HepG2 (cell line): Measurements from ENCODE around the gene FRK. TPM values are rescaled to one million over a fixed set of nuclear protein-coding genes. Genes with fewer than 3 reads are reported as not detected.
A peak's percentile ranks its signal among the peaks of the same experiment; 100 is the strongest.

ENCODE experiments used
- ATF7 ChIP-seq, 2 experiments: fragments of 450-650 bp in 1 of 2; sonication (generic) in 1 of 2; formaldehyde crosslinking in 1 of 2; IDR thresholded peaks; 2 replicates each; pipeline versions ENCODE4 v1.4.0 to v1.6.1; 2016 to 2020; ENCODE audit warnings: antibody characterized with exemption in 1 of 2, mild to moderate bottlenecking in 1 of 2, missing genetic modification reagents in 1 of 2
- CCDC6 ChIP-seq: sonication (generic); formaldehyde crosslinking; IDR thresholded peaks from 2 replicates; pipeline ENCODE4 v1.8.1; 2022; ENCODE audit warnings: mild to moderate bottlenecking, missing genetic modification reagents, moderate library complexity
- CEBPG ChIP-seq: IDR thresholded peaks from 2 replicates; pipeline ENCODE4 v1.6.1; 2016
- DNMT3B ChIP-seq: conservative IDR thresholded peaks from 2 replicates; pipeline ENCODE4 v1.6.1; 2016; ENCODE audit warnings: missing biosample characterization, control low read depth
- HMGXB4 ChIP-seq, 2 experiments: sonication (generic) in 1 of 2; formaldehyde crosslinking in 1 of 2; IDR thresholded peaks; 2 replicates each; pipeline versions ENCODE4 v1.4.0 to v1.6.1; 2018 to 2020; ENCODE audit warnings: missing genetic modification reagents in 2 of 2, borderline replicate concordance in 1 of 2, low read depth in 1 of 2, mild to moderate bottlenecking in 1 of 2, missing biosample characterization in 1 of 2
- MED8 ChIP-seq: sonication (generic); formaldehyde crosslinking; IDR thresholded peaks from 2 replicates; pipeline ENCODE4 v1.8.1; 2023; ENCODE audit warnings: mild to moderate bottlenecking, missing genetic modification reagents; ENCODE audit not compliant: insufficient replicate concordance
- NFIB ChIP-seq: sonication (generic); formaldehyde crosslinking; IDR thresholded peaks from 2 replicates; pipeline ENCODE4 v1.9.0; 2021; ENCODE audit warnings: missing genetic modification reagents, mild to moderate bottlenecking, borderline replicate concordance
- NONO ChIP-seq, 2 experiments: fragments of 450-650 bp in 1 of 2; sonication (generic) in 1 of 2; formaldehyde crosslinking in 1 of 2; IDR thresholded peaks in 1 of 2; conservative IDR thresholded peaks in 1 of 2; 2 replicates each; pipeline versions ENCODE4 v1.6.1 to v1.8.0; 2017 to 2022; ENCODE audit warnings: mild to moderate bottlenecking in 1 of 2, missing genetic modification reagents in 1 of 2, moderate library complexity in 1 of 2
- PRDM4 ChIP-seq: sonication (generic); formaldehyde crosslinking; IDR thresholded peaks from 2 replicates; pipeline ENCODE4 v1.9.0; 2021; ENCODE audit warnings: missing genetic modification reagents, borderline replicate concordance
- RCOR2 ChIP-seq: IDR thresholded peaks from 2 replicates; pipeline ENCODE4 v1.6.1; 2016; ENCODE audit warnings: missing biosample characterization, missing genetic modification reagents
- SNRNP70 ChIP-seq: fragments of 200-400 bp; formaldehyde crosslinking; IDR thresholded peaks from 2 replicates; pipeline ENCODE4 v1.6.1; 2017; ENCODE audit warnings: mild to moderate bottlenecking, low read depth, low read length, moderate library complexity
- SP2 ChIP-seq: sonication (generic); formaldehyde crosslinking; IDR thresholded peaks from 2 replicates; pipeline ENCODE4 v1.5.1; 2020; ENCODE audit warnings: mild to moderate bottlenecking, missing genetic modification reagents
- STAG1 ChIP-seq: sonication (generic); formaldehyde crosslinking; IDR thresholded peaks from 2 replicates; pipeline ENCODE4 v1.4.0; 2020; ENCODE audit warnings: missing genetic modification reagents
- ZBTB3 ChIP-seq: sonication (generic); formaldehyde crosslinking; IDR thresholded peaks from 2 replicates; pipeline ENCODE4 v1.4.0; 2020; ENCODE audit warnings: low read depth, mild to moderate bottlenecking, moderate library complexity, missing genetic modification reagents, borderline replicate concordance
- ZBTB33 ChIP-seq: sonication (generic); formaldehyde crosslinking; IDR thresholded peaks from 2 replicates; pipeline ENCODE4 v1.4.0; 2020; ENCODE audit warnings: missing genetic modification reagents
- ZBTB7B ChIP-seq: sonication (generic); formaldehyde crosslinking; IDR thresholded peaks from 2 replicates; pipeline ENCODE4 v1.4.0; 2020; ENCODE audit warnings: missing genetic modification reagents
- ZNF235 ChIP-seq: sonication (generic); formaldehyde crosslinking; IDR thresholded peaks from 2 replicates; pipeline ENCODE4 v1.8.1; 2023; ENCODE audit warnings: mild to moderate bottlenecking, missing genetic modification reagents, borderline replicate concordance
- ZNF3 ChIP-seq: IDR thresholded peaks from 2 replicates; pipeline ENCODE4 v1.7.0; 2017; ENCODE audit warnings: inconsistent platforms
- ZNF44 ChIP-seq: sonication (generic); formaldehyde crosslinking; IDR thresholded peaks from 2 replicates; pipeline ENCODE4 v1.5.1; 2020; ENCODE audit warnings: mild to moderate bottlenecking, missing genetic modification reagents
- ZNF577 ChIP-seq: sonication (generic); formaldehyde crosslinking; IDR thresholded peaks from 2 replicates; pipeline ENCODE4 v1.4.0; 2020; ENCODE audit warnings: mild to moderate bottlenecking, low read depth, missing genetic modification reagents, borderline replicate concordance
- ZNF800 ChIP-seq: sonication (generic); formaldehyde crosslinking; IDR thresholded peaks from 2 replicates; pipeline ENCODE4 v1.4.0; 2020; ENCODE audit warnings: missing genetic modification reagents
- polyA plus RNA-seq, 8 experiments: library from polyadenylated mRNA; depleted of rRNA in 3 of 8; stranded (reverse) in 7 of 8; unstranded in 1 of 8; fragments of >200 nt; fragmentation: Illumina TruSeq in 4 of 8; extraction: Trizol in 4 of 8; gene quantifications; 2 replicates each; pipeline versions ENCODE4 v1.2.1 to v1.2.3, GENCODE V29; 2011 to 2016; ENCODE audit warnings: low read depth in 4 of 8, missing spikeins in 1 of 8, mixed read lengths in 1 of 8; ENCODE audit not compliant: insufficient read depth in 1 of 8
- total RNA-seq, 5 experiments: library from RNA; depleted of rRNA; stranded (reverse); fragments of >200 nt; fragmentation: Illumina TruSeq; extraction: Trizol; gene quantifications; 2 replicates each; pipeline ENCODE4 v1.2.3, GENCODE V29; 2016; ENCODE audit warnings: low read depth in 1 of 5

FRK gene
- total and polyA plus RNA-seq, 2 of the 13 experiments (the other 11 are each of a cell fraction or from before 2014, with no cell fraction given) = 1.3 to 2.9 TPM

GRCh38 chr6:116060572-116061283 is at the start of gene FRK (continued):
- no peak for TF ChIP-seq ZNF44 (CRISPR knock-in tag)
- TF ChIP-seq DNMT3B (CRISPR knock-in tag) = no peak
- no peak for TF ChIP-seq CCDC6
- 0 out of 2 replicates have a peak, but pooled peaks have one; percentile 24 for TF ChIP-seq RCOR2 (CRISPR knock-in tag)
- no peak for TF ChIP-seq PRDM4
- TF ChIP-seq ZNF235 (CRISPR knock-in tag) = no peak
- no peak for TF ChIP-seq ZBTB3 (CRISPR knock-in tag)
- no peak for TF ChIP-seq STAG1
- TF ChIP-seq ATF7 (IDR thresholded peaks at IDR 0.05) = no peak
- TF ChIP-seq ATF7 (CRISPR knock-in tag; IDR thresholded peaks at IDR 0.05) = no peak
- no peak for TF ChIP-seq ZNF800
- no peak for TF ChIP-seq NONO (IDR thresholded peaks at IDR 0.05)
- no peak for TF ChIP-seq NONO (CRISPR knock-in tag; conservative IDR thresholded peaks at IDR 0.05)
- TF ChIP-seq NFIB (CRISPR knock-in tag) = no peak
- no peak for TF ChIP-seq ZNF3 (CRISPR knock-in tag)
- TF ChIP-seq SP2 (CRISPR knock-in tag) = no peak
- no peak for TF ChIP-seq ZBTB33 (CRISPR knock-in tag)
- peak; percentile 55 for TF ChIP-seq MED8 (CRISPR knock-in tag)
- 0 out of 4 replicates have a peak, but pooled peaks of 1 of the 2 experiments have one; percentile 43 for TF ChIP-seq HMGXB4 (CRISPR knock-in tag; IDR thresholded peaks at IDR 0.05; ENCODE audit: borderline replicate concordance in 1 of 2, low read depth in 1 of 2)
- no peak for TF ChIP-seq ZBTB7B (CRISPR knock-in tag)
- no peak for TF ChIP-seq ZNF577 (CRISPR knock-in tag)
- TF ChIP-seq CEBPG = 0 out of 2 replicates have a peak, but pooled peaks have one; percentile 18
- no peak for TF ChIP-seq SNRNP70
